ENCODE results near the gene PCAT6.

- no peak for TF ChIP-seq CTCF (IDR thresholded peaks at IDR 0.05 in 8 of 11, conservative IDR thresholded peaks at IDR 0.05 in 3 of 11)
- no peak for TF ChIP-seq POLR2A (IDR thresholded peaks at IDR 0.05)
- no peak for TF ChIP-seq POLR2AphosphoS5 (IDR thresholded peaks at IDR 0.05)
These were observed 40.6 kb upstream of the PCAT6 start for GRCh38 chr1:202770135-202770534.

Data from spleen (tissue), 7 donors.